Transverse colon (tissue), 4 donors: ENCODE measurements around the gene ATP1B1.

Experiments used
- EP300 ChIP-seq: sonication (generic); formaldehyde crosslinking; IDR thresholded peaks from one replicate; pipeline ENCODE4 v1.6.1; 2017; ENCODE audit warnings: antibody characterized with exemption, low read depth
- POLR2A ChIP-seq: fragments of 450-650 bp; IDR thresholded peaks from one replicate; pipeline ENCODE4 v1.6.1; 2016; ENCODE audit warnings: antibody characterized with exemption, mild to moderate bottlenecking, moderate library complexity
- POLR2AphosphoS5 ChIP-seq, 3 donors: sonication (generic); formaldehyde crosslinking; IDR thresholded peaks; one replicate each; pipeline ENCODE4 v1.6.1; 2016; ENCODE audit warnings: antibody characterized with exemption in 3 of 3
- TF ChIP-seq, protein P1 (sequence below), 5 experiments: fragments of 200-600 bp in 3 of 5; fragments of 450-650 bp in 2 of 5; sonication (generic) in 3 of 5; IDR thresholded peaks; 1 replicate in 2 of 5; 2 replicates in 3 of 5; pipeline ENCODE4 v1.5.1; 2016 to 2017; ENCODE audit warnings: antibody characterized with exemption in 5 of 5, inconsistent platforms in 3 of 5, mild to moderate bottlenecking in 2 of 5, moderate library complexity in 1 of 5

DNA sequence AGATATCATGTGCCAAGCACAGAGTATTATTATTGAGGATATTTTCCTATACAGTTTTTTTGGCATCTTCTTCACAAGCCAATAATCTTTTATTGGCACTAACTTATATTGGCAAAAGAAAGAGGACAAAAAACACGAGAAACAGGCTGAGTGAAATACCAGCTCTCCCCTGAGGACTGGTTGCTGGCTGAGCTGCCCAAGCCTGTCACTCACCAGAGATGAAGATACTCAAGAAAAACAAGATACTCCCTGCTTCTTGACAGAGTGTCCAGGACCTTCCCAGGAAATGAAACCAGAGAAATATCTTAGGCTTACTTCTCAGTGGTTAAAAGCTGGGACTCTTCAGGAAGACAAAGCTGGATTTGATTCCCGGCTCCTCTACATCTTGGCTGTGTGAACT, 35.9 kb upstream of the ATP1B1 start:
- TF ChIP-seq, protein P1, sequence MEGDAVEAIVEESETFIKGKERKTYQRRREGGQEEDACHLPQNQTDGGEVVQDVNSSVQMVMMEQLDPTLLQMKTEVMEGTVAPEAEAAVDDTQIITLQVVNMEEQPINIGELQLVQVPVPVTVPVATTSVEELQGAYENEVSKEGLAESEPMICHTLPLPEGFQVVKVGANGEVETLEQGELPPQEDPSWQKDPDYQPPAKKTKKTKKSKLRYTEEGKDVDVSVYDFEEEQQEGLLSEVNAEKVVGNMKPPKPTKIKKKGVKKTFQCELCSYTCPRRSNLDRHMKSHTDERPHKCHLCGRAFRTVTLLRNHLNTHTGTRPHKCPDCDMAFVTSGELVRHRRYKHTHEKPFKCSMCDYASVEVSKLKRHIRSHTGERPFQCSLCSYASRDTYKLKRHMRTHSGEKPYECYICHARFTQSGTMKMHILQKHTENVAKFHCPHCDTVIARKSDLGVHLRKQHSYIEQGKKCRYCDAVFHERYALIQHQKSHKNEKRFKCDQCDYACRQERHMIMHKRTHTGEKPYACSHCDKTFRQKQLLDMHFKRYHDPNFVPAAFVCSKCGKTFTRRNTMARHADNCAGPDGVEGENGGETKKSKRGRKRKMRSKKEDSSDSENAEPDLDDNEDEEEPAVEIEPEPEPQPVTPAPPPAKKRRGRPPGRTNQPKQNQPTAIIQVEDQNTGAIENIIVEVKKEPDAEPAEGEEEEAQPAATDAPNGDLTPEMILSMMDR (IDR thresholded peaks at IDR 0.05), result no peak
- TF ChIP-seq POLR2A (no peak), POLR2AphosphoS5 (IDR thresholded peaks at IDR 0.05) (no peak), EP300 (no peak)
